Endodermal cell (in vitro differentiated cells): ENCODE measurements around the gene ITGA2B. TPM values are rescaled to one million over a fixed set of nuclear protein-coding genes. Genes with fewer than 3 reads are reported as not detected.

Source experiments
- DNase-seq: peaks from one replicate; pipeline ENCODE4 v3.0.0-alpha.2; 2017
- H3K27ac ChIP-seq: 2 replicates; pipeline ENCODE4 v1.5.1; 2013; ENCODE audit warnings: mild to moderate bottlenecking, low read depth, low read length, moderate library complexity
- H3K27me3 ChIP-seq: 2 replicates; pipeline ENCODE4 v1.6.1; 2013; ENCODE audit warnings: mild to moderate bottlenecking, low read length, moderate library complexity; ENCODE audit not compliant: insufficient read depth, control insufficient read depth, poor library complexity, severe bottlenecking
- H3K36me3 ChIP-seq: 2 replicates; pipeline ENCODE4 v1.7.0; 2013; ENCODE audit warnings: mild to moderate bottlenecking, low read length, moderate library complexity; ENCODE audit not compliant: control insufficient read depth, insufficient read depth
- H3K4me1 ChIP-seq: one replicate; pipeline ENCODE4 v1.7.0; 2013; ENCODE audit warnings: low read length; ENCODE audit not compliant: control insufficient read depth, insufficient read depth
- H3K4me3 ChIP-seq: 2 replicates; pipeline ENCODE4 v1.5.1; 2013; ENCODE audit warnings: mild to moderate bottlenecking, low read length, moderate library complexity
- H3K9ac ChIP-seq: 2 replicates; pipeline ENCODE4 v1.6.1; 2013; ENCODE audit warnings: mild to moderate bottlenecking, low read length, moderate library complexity; ENCODE audit not compliant: poor library complexity, severe bottlenecking; ENCODE audit errors: extremely low read depth
- H3K9me3 ChIP-seq: 2 replicates; pipeline ENCODE4 v1.6.1; 2013; ENCODE audit warnings: mild to moderate bottlenecking, low read length, moderate library complexity; ENCODE audit not compliant: control insufficient read depth
- H3K27ac Mint-ChIP-seq: 2 replicates; pipeline ENCODE4 v1.8.0; 2020; ENCODE audit warnings: mixed read lengths
- H3K27me3 Mint-ChIP-seq: 2 replicates; pipeline ENCODE4 v1.8.0; 2021; ENCODE audit warnings: mild to moderate bottlenecking, mixed read lengths; ENCODE audit not compliant: insufficient read depth
- H3K36me3 Mint-ChIP-seq: 2 replicates; pipeline ENCODE4 v1.8.0; 2020; ENCODE audit warnings: low read depth, mixed read lengths
- H3K4me1 Mint-ChIP-seq: 2 replicates; pipeline ENCODE4 v1.8.0; 2020; ENCODE audit warnings: mixed read lengths
- H3K4me3 Mint-ChIP-seq: 2 replicates; pipeline ENCODE4 v1.8.0; 2020; ENCODE audit warnings: mild to moderate bottlenecking, moderate library complexity, mixed read lengths
- H3K9me3 Mint-ChIP-seq: 2 replicates; pipeline ENCODE4 v1.8.0; 2020; ENCODE audit warnings: mild to moderate bottlenecking, mixed read lengths
- WGBS, 2 experiments: methylation state at CpG; one replicate each; pipeline versions ENCODE4 v1.1.5 to v1.1.7; 2013; ENCODE audit warnings: missing lambda C conversion rate in 2 of 2, mixed read lengths in 1 of 2; ENCODE audit not compliant: insufficient coverage in 1 of 2, insufficient read length in 1 of 2; 5-methylcytosine and 5-hydroxymethylcytosine counted together
- total RNA-seq, 2 donors: library from RNA; stranded (reverse); fragmentation: NEBNext Ultra II Directional in 1 of 2; extraction: Animal tissue kit (Norgen Biotek cat#: 25700) in 1 of 2; gene quantifications; 2 replicates in 1 of 2; 3 replicates in 1 of 2; pipeline ENCODE4 v1.2.1, GENCODE V29; 2021
- TF ChIP-seq, protein P1 (sequence below): fragments of 200-600 bp; sonication (generic); conservative IDR thresholded peaks from 2 replicates; pipeline ENCODE4 v1.5.0; 2021; ENCODE audit warnings: antibody characterized with exemption, mild to moderate bottlenecking

The ITGA2B gene
- total RNA-seq, 2 donors from 2014 or later, result 5.2 to 8.5 TPM

DNA sequence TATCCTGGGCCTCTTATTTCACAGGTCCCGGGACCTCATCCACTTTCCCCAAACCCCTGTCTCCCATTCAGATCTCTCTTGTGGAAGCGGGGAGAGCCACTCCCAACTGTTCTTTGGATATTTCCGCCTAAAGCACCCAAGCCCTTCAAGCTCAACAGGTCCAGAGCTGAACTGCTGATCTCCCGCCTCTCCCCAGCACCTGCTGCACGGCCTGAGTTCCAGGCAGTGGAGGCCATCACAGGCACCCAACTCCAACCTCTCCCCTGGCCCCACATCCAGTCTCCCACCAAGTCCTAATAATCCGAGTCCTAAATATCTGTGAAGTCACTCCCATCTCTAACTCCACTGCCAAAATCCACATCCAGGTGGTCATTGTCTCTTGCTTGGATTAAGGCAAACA lies 6.5 kb downstream of the ITGA2B start:
- DNase-seq, result no peak
- Histone ChIP-seq H3K27ac (no peak overlapping the region), H3K9ac (no peak overlapping the region), H3K4me1 (peaks cover 3% of the 10 kb centered on the region), H3K36me3 (no peaks in the 10 kb centered on the region), H3K4me3 (no peak overlapping the region), H3K9me3 (no peaks in the 10 kb centered on the region), H3K27me3 (peaks cover 29% of the 10 kb centered on the region)
- H3K4me1 Mint-ChIP-seq, result peaks cover 12% of the 10 kb centered on the region
- H3K27ac Mint-ChIP-seq, result no peak overlapping the region
- H3K27me3 Mint-ChIP-seq, result peaks cover 65% of the 10 kb centered on the region
- TF ChIP-seq, protein P1, sequence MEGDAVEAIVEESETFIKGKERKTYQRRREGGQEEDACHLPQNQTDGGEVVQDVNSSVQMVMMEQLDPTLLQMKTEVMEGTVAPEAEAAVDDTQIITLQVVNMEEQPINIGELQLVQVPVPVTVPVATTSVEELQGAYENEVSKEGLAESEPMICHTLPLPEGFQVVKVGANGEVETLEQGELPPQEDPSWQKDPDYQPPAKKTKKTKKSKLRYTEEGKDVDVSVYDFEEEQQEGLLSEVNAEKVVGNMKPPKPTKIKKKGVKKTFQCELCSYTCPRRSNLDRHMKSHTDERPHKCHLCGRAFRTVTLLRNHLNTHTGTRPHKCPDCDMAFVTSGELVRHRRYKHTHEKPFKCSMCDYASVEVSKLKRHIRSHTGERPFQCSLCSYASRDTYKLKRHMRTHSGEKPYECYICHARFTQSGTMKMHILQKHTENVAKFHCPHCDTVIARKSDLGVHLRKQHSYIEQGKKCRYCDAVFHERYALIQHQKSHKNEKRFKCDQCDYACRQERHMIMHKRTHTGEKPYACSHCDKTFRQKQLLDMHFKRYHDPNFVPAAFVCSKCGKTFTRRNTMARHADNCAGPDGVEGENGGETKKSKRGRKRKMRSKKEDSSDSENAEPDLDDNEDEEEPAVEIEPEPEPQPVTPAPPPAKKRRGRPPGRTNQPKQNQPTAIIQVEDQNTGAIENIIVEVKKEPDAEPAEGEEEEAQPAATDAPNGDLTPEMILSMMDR, result no peak
- no peak overlapping the region for H3K4me3 Mint-ChIP-seq
- WGBS, 2 experiments, result 92 to 98% methylated on average over 4 to 6 of the region's 6 CpGs
- H3K36me3 Mint-ChIP-seq, result no peaks in the 10 kb centered on the region
- no peaks in the 10 kb centered on the region for H3K9me3 Mint-ChIP-seq

DNA sequence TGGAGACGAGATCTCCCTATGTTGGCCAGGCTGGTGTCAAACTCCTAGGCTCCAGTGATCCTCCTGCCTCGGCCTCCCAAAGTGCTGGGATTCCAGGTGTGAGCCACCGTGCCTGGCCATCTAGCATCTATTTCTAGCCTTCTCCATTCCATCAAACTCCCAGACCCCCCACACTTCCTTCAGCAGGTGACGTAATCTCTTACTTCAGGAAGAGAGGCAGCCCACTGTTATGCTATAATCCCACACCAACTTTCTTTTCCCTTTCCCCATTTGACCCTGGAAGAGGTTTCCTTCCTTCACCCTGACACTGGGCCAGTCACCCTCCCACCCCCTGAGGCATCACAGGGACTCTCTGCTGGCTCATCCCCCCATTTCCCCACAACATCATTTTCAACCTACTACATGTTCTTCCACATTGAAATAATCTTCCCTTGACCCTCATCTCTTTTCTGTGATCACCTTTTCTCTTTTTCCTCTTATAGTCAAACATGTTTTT lies 7.6 kb downstream of the ITGA2B start:
- TF ChIP-seq, protein P1, result no peak
- Histone ChIP-seq H3K36me3 (no peaks in the 10 kb centered on the region), H3K27me3 (peaks cover 29% of the 10 kb centered on the region), H3K4me3 (no peak overlapping the region), H3K9me3 (no peaks in the 10 kb centered on the region), H3K4me1 (peaks cover 3% of the 10 kb centered on the region), H3K27ac (no peak overlapping the region), H3K9ac (no peak overlapping the region)
- no peak for DNase-seq
- Mint-ChIP-seq H3K27ac (no peak overlapping the region), H3K27me3 (peaks cover 55% of the 10 kb centered on the region), H3K4me1 (peaks cover 12% of the 10 kb centered on the region), H3K4me3 (no peak overlapping the region), H3K9me3 (no peaks in the 10 kb centered on the region), H3K36me3 (no peaks in the 10 kb centered on the region)
- 87 to 92% methylated on average over 3 to 4 of the region's 4 CpGs for WGBS, 2 experiments

DNA sequence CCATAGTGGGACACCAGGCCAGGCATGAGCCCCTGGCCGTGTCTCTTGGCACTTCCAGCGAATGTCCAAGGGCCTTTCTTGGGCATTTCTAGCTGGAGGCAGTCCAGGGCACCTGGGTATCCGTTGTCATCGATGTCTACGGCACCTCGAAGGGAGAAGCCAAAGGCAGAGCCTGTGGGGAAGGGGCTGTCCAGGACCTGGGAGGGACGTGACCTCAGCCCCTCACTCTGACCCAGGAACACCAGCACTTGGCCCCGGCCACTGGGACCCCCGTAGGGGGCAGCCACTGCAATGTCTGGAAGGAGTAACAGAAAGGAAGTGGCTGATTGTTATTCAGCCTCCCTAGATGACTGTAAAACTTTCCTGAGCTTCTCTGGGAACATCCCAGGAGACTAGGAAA lies 8.7 kb downstream of the ITGA2B start:
- Histone ChIP-seq H3K27ac (no peak overlapping the region), H3K4me3 (no peak overlapping the region), H3K9ac (no peak overlapping the region), H3K36me3 (no peaks in the 10 kb centered on the region), H3K9me3 (no peaks in the 10 kb centered on the region), H3K27me3 (peaks cover 19% of the 10 kb centered on the region), H3K4me1 (peaks cover 3% of the 10 kb centered on the region)
- Mint-ChIP-seq H3K36me3 (no peaks in the 10 kb centered on the region), H3K9me3 (no peaks in the 10 kb centered on the region), H3K4me3 (no peak overlapping the region), H3K4me1 (peaks cover 15% of the 10 kb centered on the region), H3K27ac (no peak overlapping the region), H3K27me3 (peaks cover 46% of the 10 kb centered on the region)
- TF ChIP-seq, protein P1, result no peak
- peak; percentile 64 for DNase-seq
- 83 to 93% methylated on average over 1 to 9 of the region's 9 CpGs for WGBS, 2 experiments
